Stimulated activated naive CD8-positive, alpha-beta T cell treated with anti-CD3 and anti-CD28 coated beads, Interleukin-15, Interleukin-2, amounts not matched to agents 100 U/mL and 50 U/mL, for 24 hours (primary cell): Measurements from ENCODE around the gene CHDH.

Experiments
- ATAC-seq: fragments of 150-1000 bp; cut with Tn5 transposase; one replicate; pipeline ENCODE4 v1.10.0; 2021
- DNase-seq: peaks from one replicate; pipeline ENCODE4 v3.0.0; 2021

CHDH gene

GRCh38 chr3:53850895-53851294 lies 4.7 kb upstream of the CHDH start:
- no peak for ATAC-seq
- no peak for DNase-seq

DNA sequence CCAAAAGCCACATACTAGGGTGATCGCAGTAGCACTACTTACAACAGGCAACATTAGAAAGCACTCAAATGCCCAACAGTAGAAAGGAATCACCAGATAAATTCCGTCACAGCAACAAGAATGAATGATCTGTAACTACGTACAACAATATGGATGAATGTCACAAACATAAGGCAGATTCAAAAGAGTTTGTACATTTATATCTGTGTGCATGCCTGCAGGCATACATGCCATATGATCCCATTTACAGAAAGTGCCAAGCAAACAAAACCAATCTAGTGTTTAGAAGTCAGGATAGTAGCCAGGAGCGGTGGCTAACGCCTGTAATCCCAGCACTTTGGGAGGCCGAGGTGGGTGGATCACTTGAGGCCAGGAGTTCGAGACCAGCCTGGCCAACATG lies 3.7 kb upstream of the CHDH start:
- DNase-seq (no peak), ATAC-seq (no peak)

DNA sequence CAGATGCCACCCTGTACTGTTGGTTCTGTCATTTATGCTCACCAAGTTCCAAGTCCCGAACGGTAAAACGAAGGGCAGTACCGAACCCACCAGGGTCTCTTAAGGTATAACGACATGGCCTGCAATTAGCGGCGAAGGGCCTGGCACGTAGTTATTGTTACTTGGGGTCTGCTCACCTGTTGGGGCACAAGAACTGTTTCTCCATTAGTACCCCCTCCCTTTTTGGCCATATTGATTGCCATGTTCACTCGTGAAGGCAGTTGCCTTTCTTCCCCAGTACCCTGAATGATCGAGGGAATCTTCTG lies 584 bp upstream of the CHDH start:
- ATAC-seq (no peak), DNase-seq (no peak)

GRCh38 chr3:53845881-53846133 lies 412 bp downstream of the CHDH start:
- no peak for ATAC-seq
- DNase-seq = no peak

GRCh38 chr3:53845103-53845880 lies 927 bp downstream of the CHDH start:
- ATAC-seq (no peak), DNase-seq (peak; percentile 16)

GRCh38 chr3:53844262-53845102 lies 1.7 kb downstream of the CHDH start:
- ATAC-seq = no peak
- no peak for DNase-seq

DNA sequence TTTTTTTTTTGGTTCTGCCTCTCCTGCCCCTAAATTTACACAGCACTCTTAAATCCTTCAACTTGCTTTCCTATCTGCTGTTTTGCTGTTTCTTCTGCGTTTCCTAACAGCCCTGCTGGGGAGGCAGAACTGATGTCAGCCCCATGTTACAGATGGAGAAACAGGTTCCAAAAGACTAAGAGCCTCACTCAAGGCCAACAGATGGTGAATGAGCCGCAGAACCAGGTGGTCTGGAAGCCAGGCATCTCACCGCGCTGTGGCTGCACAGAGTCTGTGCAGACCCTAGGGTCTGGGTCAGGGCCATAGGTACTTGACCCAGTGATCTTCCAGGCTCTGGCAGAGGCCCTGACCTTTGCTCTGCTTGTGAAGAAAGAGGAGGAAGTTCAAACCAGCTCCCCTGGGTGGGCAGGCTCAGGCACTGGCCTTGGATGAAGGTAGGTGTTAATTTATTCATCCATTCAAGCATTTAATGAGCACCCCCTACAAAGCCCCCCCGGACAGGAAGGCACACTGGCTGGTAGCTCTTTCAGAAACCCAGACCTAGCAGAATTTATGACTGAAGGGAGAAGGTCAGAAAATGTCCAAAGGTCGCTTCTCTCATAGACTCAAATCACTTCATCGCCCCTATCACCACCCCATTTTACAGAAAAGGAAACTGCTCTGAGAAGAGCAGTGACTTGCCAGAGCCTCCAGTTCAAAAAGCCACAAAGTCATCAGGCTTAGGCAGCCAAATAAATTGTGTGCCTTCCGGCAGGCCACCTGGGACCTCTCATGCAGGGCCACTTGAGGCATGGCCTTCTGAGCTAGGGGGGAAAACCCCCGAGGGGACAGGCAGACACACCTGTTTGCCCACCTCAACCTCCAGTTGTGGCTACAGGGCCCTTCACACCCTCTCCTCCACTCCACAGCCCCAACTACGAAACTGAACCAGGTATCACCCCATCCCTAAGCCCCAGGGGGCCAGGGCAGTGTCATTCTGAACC lies 2.7 kb downstream of the CHDH start:
- DNase-seq (no peak), ATAC-seq (no peak)

GRCh38 chr3:53842436-53843194 lies 3.6 kb downstream of the CHDH start:
- DNase-seq = no peak

GRCh38 chr3:53841296-53841695 lies 4.9 kb downstream of the CHDH start:
- no peak for DNase-seq
- no peak for ATAC-seq

More at GRCh38 chr3:53842436-53843194, 3.6 kb downstream of the CHDH start:
- no peak for ATAC-seq

GRCh38 chr3:53837331-53837730 lies 8.9 kb downstream of the CHDH start:
- ATAC-seq = no peak
- peak; percentile 10 for DNase-seq

DNA sequence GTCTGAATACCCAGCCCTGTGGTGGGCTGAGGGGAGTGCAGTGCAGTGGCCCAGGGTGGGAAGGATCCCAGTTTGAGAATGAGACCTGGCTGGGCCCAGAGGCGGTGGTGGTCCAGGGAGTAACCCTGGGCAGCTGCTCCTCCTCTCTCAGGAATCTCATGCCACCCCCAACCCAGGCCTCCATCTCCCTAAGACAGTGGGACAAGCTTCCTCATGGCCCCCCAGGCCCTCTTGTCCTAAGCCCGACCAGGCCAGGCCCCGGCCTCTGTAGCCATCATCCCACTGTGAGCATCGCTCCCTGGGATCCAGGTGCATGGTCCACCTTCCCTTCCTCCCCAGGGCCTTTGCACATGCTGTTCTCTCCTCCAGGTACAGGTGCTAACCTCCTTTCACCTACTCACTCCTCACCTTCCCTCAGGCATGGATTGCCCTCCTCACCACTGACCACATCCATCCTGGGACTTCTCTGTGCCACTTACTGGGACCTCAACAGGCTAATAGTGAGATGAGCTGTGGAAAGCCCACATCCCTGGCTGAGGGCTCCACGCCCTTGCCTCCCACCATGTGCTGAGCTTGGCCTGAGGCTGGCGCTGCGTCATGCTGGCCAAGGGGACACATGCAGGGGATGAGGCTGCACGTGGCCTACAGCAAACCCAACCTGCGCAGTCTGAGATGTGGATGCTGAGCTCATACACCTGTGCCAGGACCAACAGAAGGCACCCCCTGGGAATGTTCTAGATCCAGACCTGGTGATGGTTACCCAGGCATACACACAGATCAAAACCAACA lies 9.9 kb downstream of the CHDH start:
- ATAC-seq (no peak), DNase-seq (no peak)

- no peak for ATAC-seq
- no peak for DNase-seq
These were observed 11.0 kb downstream of the CHDH start for GRCh38 chr3:53835257-53835656.

- DNase-seq = no peak
- no peak for ATAC-seq
These were observed 11.7 kb downstream of the CHDH start for GRCh38 chr3:53834429-53835095.

GRCh38 chr3:53833700-53834099 lies 12.5 kb downstream of the CHDH start:
- no peak for ATAC-seq
- DNase-seq = no peak

GRCh38 chr3:53833053-53833645 lies 13.1 kb downstream of the CHDH start:
- DNase-seq (no peak), ATAC-seq (no peak)

DNA sequence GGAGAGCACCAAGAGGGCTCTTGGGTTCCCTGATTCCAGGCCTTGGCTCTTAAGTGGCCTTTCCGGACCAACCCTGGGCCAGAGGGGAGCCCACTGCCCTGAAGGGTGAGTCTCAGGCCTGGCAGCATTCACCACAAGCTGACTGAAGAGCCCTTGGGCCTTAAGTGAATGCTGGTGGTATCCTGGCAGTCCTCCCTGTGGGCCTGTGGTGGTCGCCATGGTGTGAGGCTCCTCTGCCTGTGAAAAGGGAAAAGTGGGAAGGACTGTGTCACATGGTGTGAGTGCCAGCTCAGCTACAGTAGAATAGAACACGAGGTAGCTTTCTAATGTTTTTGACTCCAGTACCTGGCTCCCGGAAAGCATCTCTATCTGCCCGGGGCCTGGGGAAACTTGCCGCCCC lies 15.3 kb downstream of the CHDH start:
- DNase-seq = no peak
- ATAC-seq = no peak

DNA sequence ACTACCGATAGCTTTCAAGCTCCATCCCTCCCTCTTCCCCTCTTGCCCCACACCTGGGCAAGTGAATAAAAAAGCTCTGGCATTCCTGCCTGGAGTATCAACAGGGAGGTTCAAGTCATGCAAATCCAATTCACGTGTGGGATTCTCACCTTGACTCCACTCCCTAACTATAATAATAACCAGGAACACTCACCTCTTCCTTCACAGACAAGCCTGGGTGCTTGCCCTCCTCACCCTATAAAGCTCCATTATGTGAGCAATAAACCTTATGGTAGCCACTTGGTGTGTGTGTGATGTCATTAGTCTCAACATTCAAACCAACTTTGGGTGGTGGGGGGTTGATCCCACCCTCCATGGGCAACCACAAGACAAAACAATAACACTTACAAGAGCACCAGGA lies 16.6 kb downstream of the CHDH start:
- DNase-seq (no peak), ATAC-seq (no peak)

DNA sequence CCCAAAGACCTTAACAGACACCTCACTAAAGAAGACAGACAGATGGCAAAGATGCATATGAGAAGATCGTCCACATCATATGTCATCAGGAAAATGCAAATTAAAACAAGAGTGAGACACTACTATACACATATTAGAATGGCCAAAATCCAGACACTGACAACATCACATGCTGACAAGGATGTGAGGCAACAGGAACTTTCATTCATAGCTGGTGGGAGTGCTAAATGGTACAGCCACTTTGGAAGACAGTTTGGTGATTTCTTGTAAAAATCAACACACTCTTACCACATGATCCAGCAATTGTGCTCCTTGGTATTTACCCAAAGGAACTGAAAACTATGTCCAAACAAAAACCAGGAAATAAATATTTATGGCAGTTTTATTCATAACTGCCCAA lies 17.6 kb downstream of the CHDH start:
- DNase-seq = no peak
- no peak for ATAC-seq

GRCh38 chr3:53826048-53826447 lies 20.2 kb downstream of the CHDH start:
- ATAC-seq (no peak), DNase-seq (no peak)

DNA sequence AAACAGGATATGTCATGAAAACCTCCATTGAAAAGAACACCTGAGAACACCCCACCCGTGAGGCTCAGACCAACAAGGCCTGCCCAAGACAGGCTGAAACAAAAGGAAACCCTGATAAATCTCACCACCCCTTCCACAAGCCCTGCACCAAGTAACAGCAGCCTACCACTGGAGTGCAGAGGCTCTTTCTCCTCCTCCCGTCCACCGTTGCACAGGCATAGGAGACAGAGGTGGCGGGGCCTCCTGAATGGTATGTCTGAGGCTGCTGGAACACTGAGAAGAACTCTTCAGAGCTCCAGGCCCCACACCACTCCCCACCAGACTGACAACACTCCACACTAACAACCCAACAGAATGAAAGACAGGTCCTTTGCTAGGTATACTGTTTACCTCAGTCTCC lies 21.4 kb downstream of the CHDH start:
- ATAC-seq (no peak), DNase-seq (no peak)
